DMS114 treated with DMSO at 0.1 percent for 48 hours (cell line): ENCODE results near the gene BTBD10.

Source experiments
- DNase-seq: peaks from one replicate; lab custom pipeline; 2025; ENCODE audit not compliant: unreplicated experiment; lab: John Stamatoyannopoulos, UW

BTBD10 gene

GRCh38 chr11:13376402-13376801 lies 86.6 kb downstream of the BTBD10 start:
- DNase-seq, result no peak

DNA sequence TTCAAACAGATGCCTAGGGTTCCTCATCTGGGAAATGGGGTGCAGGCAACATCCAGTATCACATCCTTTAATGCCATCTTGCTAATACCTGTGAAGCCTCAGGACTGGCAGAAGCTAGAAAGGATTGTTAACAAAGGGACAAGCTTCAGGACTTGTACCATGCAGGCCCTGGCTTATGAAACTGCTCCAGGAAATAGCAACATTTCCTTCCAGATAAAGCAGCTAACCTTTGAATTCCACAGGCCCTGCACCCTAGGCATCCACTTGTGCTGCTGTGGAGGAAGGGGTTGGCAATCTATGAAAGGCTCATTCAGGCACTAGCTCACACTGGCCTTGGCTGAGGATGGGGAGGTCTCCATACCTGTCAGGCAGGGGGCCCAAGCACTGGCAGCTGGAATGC lies 87.2 kb downstream of the BTBD10 start:
- no peak for DNase-seq

- DNase-seq, result no peak
Observed at GRCh38 chr11:13373216-13373615, 89.8 kb downstream of the BTBD10 start.

DNA sequence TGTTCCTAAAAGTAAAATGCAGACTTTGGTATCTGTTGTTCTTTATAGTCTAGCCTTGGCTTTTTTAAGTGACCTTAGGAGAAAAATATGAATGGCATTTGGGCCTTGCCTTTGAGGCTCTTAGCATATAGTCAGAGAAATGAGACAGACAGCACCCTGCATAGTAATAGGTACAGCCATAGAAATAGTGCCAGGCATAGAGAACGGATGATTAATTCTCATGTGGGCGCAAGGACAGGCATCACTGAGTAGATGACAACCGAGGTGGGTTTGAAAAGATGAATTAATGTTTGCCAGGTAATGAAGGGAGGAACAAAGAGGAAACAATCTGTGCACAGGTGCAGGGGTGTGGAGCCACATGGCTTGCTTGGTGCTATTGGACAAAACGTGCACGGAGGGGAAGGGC lies 95.0 kb downstream of the BTBD10 start:
- DNase-seq, result no peak

DNA sequence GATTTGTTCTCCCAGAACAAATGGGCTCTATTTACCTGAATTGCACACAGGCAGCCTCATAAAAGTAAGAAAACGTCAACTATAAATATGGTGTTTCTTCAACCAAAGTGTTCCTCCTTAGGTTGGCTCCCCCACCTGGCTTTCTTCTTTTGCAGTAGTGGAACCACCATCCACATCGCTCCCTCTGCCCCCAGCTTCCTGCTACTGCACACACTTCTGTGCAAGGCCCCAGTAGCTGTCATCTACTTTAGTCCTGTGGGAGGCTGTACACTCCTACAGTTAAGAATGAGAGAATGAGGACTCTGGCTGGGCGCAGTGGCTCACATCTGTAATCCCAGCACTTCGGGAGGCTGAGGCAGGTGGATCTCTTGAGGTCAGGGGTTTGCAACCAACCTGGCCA lies 95.9 kb downstream of the BTBD10 start:
- DNase-seq, result no peak

DNA sequence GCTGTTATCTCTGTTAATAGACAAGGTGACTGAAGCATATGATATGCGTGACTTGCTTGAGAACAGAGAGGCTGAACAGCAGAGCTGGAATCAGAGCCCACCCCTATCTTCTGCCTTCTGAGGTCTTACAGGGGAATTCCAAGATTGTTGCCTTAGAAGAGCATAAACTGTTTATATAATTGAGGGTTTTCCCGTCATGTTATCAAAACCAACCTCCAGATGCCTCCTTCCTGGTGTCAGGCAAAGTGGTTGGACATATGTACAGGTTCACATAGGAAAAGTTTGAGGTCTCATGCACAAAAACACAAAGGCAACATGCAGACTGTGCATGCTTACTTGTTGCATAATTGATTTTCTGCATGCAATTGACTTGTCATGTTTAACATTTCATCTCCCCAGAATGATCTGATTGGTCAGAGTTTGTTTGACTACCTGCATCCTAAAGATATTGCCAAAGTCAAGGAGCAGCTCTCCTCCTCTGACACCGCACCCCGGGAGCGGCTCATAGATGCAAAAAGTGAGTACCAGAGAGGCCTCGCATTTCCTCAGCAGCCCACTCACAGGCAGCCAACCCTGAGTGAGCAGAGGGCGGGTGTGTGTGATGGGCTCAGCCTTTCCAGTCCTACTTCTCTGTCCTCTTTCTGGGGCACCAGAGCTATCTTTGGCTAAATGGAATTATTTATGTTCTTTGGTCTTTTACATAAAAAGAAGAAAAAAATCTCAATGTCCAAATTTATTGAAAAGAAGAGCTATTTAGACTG lies 96.6 kb downstream of the BTBD10 start:
- no peak for DNase-seq

- no peak for DNase-seq
Observed at GRCh38 chr11:13364388-13364787, 98.6 kb downstream of the BTBD10 start.

DNA sequence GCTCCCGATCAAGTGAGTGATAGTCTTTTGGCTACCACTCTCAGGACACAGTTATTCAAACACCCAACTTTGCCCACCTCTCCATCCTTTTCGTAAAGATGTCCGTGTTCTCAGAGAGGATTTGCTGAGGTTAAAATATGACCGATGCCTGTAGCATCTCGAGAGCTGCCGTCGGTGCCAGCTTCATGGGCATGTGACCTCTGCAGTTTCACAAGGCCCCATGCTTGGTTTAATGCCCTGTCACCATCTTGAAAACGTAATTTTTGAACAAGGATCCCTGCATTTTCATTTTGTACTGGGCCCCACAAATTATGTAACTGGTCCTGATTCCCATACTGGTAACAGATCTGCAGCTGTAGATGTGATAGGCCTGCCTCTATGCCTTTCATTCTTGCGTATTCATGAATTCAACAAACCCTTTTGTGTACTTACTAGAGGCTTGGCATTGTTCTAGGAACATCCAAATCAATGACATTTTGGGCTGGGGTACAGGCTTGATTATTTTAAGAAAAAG lies 100.4 kb downstream of the BTBD10 start:
- no peak for DNase-seq

DNA sequence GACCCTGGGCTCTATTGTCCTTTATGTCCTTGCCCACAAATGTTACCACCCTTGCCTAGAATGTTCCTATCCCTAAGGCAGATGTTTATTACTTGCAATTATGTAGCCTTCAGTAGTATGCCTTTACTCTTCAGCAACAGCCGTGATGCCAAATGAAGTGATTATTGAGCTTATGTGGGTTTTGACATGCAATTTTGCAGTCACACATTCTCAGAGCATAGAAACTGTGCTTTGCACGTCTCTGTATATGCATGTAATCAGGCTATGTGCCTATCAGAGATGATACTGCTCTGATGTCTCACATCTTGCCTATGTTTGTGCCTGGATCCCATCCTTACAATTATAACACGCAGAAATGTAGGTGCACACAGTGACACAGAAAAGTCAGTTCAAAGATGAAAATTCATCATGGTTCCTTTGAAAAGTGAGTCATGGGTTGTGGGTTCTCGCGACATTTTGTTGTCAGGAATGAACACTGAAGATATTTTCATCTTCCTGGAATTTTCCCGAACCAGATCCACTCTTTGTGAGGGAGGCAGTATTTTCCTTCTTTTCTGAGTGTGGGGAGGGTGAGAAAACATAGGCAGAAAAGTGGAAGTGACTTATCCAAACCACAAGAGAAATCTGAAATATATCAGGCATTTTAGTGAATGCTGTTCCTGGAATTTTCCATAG lies 104.3 kb downstream of the BTBD10 start:
- no peak for DNase-seq

DNA sequence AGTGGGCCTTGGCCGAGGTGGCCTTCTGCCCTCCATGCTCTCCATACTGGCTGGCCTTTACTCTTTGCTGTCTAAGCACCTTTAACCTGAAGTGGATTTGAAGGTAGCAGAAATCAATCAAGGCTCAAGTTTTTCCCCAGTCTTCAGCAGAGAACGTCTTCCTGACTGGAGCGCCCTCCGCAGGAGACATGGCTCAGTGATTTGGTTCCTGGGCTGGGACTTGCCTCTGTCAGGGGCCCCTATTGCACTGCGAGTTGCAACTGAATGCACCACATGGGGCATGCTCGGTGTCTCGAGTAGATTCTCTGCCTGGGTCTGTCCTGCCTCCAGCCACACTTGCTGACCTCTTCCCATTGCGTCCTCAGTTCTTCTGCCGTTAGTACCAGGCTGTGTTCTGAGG lies 105.8 kb downstream of the BTBD10 start:
- no peak for DNase-seq

DNA sequence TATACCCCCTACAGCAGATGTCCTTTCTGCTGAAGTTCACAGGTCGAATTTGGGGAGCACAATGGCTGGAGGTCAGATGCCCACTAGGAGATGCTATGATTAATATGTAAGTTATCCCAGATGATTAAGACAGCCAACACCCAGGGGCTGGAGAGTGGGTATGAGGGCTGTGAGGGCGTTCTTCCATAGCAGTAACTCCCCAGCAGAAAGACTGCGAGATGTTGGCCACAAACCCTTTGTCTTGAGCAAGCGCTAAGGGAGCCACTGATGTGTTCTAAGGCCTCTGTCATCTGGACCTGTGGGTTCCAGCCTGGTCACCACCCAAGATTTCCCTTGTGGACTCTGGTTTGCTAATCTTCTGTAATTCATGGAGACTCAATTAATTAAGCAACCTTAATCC lies 107.8 kb downstream of the BTBD10 start:
- no peak for DNase-seq

- DNase-seq, result no peak
Observed at GRCh38 chr11:13354335-13354734, 108.7 kb downstream of the BTBD10 start.

DNA sequence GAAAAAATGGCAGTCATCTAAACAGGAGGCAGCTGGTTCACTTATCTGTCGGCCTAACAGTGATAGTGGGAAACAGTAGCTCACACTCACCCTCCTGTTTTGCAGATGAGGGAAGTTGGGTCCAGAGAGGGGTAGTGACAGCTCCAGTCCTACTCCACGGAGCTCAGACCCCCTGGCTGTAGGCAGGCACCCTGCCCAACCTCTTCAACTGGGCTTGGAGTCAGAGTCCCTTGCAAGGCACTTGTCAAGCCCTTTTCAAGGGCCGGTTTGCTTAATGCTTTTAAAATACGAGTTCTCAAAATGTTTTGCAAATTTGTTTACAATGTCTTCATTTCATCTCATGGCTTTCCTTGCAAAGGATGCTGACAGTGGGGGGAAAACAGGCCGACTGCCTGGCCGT lies 110.3 kb downstream of the BTBD10 start:
- DNase-seq, result no peak

DNA sequence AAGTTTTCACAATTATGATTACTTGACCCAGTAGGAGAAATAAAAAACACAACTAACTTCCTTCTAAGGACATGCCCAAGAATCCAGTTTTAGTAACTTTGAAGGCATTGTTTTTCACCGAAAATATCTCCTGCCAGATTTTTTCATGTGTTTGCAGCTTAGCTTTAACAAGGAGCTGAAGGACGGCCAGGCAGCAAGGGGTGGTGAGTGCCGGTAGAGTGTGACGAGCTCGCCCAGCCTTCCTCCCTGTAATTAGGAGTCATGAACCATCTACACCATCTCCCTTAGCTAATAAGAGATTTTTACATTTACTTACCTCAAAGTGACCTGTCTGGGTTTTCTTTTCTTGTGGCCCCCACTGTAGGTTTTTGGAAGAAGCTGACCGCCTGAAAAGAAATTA lies 113.4 kb downstream of the BTBD10 start:
- DNase-seq, result no peak

GRCh38 chr11:13349046-13349445 lies 114.0 kb downstream of the BTBD10 start:
- DNase-seq, result no peak

GRCh38 chr11:13348305-13348704 lies 114.7 kb downstream of the BTBD10 start:
- DNase-seq, result no peak

GRCh38 chr11:13347901-13348300 lies 115.1 kb downstream of the BTBD10 start:
- DNase-seq, result no peak

- no peak for DNase-seq
Observed at GRCh38 chr11:13346470-13346869, 116.6 kb downstream of the BTBD10 start.

GRCh38 chr11:13344818-13345217 lies 118.2 kb downstream of the BTBD10 start:
- DNase-seq, result no peak

GRCh38 chr11:13343931-13344717 lies 118.9 kb downstream of the BTBD10 start:
- peak; percentile 13 for DNase-seq

- no peak for DNase-seq
Observed at GRCh38 chr11:13343067-13343466, 120.0 kb downstream of the BTBD10 start.

- no peak for DNase-seq
Observed at GRCh38 chr11:13341026-13341425, 122.0 kb downstream of the BTBD10 start.
